UCSD-AML1 (cell line): ENCODE measurements around the gene UHMK1.
"Not testable (repeated sequence)": the region's sequence is repeated elsewhere in the genome, so short reads cannot be mapped to it uniquely, and the experiment has no call there.

Source experiments
- DNase-seq: peaks from one replicate; lab custom pipeline; 2025; ENCODE audit not compliant: unreplicated experiment; lab: John Stamatoyannopoulos, UW

Gene UHMK1, protein sequence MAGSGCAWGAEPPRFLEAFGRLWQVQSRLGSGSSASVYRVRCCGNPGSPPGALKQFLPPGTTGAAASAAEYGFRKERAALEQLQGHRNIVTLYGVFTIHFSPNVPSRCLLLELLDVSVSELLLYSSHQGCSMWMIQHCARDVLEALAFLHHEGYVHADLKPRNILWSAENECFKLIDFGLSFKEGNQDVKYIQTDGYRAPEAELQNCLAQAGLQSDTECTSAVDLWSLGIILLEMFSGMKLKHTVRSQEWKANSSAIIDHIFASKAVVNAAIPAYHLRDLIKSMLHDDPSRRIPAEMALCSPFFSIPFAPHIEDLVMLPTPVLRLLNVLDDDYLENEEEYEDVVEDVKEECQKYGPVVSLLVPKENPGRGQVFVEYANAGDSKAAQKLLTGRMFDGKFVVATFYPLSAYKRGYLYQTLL

DNA sequence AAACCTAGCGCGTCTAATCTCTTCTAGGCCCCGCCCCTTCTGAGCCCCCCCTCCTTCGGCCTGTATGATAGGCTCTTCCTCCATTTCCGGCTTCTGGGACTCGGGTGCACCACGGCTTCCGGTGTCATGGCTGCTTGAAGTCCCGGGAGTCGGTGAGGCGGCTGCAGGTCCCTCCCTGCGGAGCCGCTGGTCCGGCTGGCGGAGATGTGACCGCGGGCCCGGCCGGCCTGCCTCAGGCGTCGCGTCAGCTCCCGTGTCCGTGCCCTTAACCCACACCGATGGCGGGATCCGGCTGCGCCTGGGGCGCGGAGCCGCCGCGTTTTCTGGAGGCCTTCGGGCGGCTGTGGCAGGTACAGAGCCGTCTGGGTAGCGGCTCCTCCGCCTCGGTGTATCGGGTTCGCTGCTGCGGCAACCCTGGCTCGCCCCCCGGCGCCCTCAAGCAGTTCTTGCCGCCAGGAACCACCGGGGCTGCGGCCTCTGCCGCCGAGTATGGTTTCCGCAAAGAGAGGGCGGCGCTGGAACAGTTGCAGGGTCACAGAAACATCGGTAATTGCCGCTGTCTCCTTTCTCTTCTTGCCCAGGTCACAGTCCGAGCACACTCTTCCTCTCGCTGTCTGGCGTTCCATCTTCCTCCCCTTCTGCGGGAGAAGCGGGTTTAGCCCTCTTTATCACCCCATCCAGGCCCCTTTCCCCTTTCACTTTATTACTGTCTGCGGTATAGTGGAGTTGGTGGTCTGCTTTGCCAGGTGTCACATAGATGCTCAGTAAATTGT lies at the start of gene UHMK1:
Gene UHMK1, plus strand, starts transcription at position 96 of the 773 bp plus-strand sequence. Its CDS starts 183 bp downstream, at position 279.
- peak; percentile 85 for DNase-seq

DNA sequence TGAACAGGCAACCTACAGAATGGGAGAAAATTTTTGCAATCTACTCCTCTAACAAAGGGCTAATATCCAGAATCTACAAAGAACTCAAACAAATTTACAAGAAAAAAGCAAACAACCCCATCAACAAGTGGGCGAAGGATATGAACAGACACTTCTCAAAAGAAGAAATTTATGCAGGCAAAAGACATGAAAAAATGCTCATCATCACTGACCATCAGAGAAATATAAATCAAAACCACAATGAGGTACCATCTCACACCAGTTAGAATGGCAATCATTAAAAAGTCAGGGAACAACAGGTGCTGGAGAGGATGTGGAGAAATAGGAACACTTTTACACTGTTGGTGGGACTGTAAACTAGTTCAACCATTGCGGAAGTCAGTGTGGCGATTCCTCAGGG lies 43.3 kb upstream of the UHMK1 start:
- not testable (repeated sequence) for DNase-seq

DNA sequence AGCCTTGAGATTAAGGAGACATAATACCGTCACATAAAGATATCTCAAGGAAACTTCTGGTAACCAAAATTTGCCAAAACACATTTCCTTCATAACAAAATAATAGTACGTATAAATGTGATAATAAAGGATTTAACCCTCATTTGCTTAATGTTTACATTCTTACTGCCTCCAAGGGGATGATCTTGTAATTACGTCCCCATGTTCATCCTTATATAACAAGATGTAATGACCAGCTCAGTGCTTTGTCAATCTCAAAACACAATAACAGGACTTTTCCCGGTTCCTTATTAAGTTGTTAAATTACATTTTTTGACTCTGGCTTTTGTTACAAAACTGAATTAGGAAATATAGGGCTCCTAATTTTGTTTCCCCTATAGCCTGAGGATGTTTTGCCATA lies 41.3 kb upstream of the UHMK1 start:
- no peak for DNase-seq

DNA sequence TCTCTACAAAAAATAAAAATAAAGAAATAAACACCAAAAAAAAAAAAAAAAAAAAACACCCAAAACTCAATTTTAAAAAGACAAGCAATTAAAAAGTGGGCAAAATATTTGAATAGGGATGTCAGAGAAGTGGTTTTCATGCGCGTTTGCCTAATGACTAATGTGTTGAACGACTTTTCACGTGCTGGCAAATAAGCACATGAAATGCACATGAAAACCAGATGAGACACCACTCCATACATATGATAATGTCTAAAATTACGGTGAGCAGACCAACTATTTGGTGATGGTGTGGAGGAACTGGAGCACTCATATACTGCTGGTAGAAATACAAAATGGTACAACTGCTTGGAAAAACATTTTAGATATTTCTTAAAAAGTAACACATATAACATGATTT lies 39.4 kb upstream of the UHMK1 start:
- no peak for DNase-seq

DNA sequence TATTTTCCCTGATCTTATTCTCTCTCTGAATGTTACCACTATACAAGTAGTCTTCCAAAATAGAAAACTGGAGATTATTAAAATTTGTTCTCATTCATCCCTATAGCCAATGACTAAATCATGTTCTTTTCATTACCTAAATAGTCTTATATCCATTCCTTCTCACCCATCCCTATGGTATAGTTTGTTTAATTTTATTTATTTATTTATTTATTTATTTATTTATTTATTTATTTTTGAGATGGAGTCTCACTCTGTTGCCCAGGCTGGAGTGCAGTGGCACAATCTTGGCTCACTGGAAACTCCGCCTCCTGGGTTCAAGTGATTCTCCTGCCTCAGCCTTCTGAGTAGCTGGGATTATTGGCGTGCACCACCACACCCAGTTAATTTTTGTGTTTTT lies 35.2 kb upstream of the UHMK1 start:
- not testable (repeated sequence) for DNase-seq

DNA sequence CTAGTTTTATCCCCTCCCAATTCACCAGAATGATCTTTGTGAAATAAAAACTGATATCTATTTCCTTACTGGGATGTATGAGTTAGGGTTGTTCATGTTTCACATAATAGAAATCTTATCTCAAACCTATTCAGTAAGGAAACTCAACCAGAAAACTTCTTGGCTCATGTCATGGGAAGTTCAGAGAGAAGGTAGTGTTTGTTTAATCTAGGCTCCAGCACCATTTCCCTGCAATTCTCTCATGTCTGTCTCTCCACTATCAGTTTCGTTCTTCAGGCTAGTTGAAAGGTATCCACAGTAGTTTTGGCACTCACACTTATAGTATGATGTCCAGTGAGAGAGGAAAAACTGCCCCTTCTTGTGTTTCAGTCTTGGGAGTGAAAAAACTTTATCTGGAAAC lies 34.6 kb upstream of the UHMK1 start:
- DNase-seq = no peak

DNA sequence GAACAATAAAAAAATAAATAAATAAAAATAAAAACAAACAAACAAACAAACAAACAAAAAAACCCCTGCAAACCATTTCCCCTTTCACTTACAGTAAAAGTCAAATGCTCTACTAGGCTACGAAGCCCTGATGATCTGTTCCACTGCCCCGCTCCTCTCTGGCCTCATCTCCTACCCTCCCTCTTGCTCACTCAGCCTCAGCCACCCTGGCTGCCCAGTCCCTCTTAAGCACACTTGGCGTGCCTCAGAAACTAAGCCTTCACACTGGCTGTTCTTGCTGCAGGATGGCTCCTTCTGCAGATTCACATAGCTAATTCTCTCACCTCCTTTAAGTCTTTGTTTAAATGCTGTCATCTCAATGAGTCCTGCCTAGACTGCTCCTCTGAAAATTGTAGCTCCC lies 30.8 kb upstream of the UHMK1 start:
- no peak for DNase-seq

DNA sequence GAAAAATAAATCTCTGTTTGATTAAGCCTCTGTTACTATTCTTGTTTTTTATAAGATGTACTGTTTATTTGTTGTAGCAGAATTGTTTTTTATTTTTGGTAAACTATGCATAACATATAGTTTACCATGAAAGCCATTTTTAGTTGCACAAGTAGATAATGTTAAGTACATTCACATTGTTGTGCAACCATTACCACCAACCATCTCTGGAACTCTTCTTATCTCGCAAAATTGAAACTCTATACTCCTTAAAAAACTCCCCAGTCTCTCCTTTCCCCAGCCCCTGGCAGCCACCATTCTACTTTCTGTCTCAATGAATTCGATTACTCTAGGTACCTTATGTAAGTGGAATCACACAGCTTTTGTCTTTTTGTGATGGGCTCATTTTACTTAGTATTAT lies 27.4 kb upstream of the UHMK1 start:
- no peak for DNase-seq

DNA sequence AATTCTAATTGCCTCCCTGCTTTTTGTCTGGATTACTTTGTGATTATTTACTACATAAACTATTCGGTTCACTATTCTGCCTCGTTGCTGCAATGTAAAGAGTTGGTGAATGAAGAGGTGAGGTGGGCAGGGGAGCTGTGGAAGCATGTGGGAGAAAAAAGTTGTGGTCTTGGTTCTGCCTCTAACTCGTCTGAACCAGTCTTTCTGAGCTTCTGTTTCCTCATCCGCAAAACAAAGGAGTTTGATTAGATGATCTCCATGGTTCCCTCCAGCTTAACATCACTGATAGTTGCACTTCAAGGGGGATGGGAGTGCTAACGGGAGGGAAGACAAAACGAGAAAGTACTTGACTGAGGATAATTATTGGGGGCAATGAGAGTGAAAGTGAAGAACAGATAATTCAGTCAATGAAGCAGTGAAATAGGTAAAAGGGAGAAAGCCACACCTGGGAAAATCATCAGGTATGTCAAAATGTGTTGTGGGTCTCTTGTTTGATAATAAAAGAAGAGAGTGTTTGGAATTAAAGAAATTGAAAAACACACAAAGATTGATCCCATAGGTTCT lies 26.2 kb upstream of the UHMK1 start:
- no peak for DNase-seq

DNA sequence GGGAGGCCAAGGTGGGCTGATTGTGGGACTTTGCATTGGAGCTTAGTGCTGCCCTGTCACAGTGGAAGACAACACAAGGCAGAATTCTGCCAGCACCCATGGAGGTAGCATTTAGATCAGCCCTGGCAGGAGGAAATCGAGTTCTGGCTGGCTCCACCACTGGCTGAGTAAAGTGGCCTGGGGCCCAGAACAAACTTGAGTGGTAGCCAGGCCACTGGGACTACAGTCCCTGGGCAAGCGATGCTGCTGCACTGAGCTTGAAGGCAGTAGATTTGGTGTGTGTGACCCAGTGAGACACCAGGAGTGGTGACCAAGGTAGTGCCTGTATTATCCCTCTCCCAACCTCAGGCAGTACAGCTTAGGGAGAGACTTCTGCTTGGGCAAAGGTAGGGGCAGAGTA lies 22.5 kb upstream of the UHMK1 start:
- no peak for DNase-seq

DNA sequence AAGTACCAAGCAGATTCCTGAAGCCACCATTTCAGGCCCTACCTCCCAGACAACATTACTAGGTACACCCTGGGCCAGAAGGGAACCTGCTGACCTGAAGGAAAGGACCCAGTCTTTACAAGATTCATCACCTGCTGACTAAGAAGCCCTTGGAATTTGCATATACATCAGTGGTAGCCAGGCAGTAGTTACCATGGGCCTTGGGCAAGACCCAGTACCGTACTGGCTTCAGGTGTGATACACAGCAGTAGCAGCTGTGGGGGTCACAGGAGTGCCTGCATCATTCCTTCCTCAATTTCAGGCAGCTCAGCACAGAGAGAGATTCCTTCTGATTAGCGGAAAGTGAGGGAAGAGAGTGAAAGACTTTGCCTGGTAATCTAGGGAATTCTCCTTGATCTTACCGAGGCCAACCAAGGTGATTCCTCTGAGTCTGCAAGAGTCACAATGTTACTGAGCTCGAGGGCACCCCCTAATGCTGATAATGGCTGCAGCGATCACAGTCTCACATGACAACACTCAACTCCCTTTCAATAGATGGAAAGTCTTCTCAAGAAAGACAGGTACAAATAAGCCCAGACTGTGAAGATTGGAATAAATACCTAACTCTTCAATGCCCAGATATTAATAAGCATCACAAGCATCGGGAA lies 22.0 kb upstream of the UHMK1 start:
- no peak for DNase-seq

DNA sequence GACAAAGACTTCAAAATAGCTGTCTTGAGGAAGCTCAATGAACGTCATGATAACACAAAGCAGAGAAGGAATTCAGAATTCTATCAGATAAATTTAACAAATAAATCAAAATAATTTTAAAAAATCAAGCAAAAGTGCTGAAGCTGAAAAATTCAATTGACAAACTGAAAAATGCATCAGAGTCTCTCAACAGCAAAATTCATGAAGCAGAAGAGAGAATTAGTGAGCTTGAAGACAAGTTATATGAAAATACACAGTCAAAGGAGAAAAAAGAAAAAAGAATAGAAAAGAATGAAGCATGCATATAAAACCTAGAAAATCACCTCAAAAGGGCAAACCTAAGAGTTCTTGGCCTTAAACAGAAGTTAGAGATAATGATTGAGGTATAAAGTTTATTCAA lies 21.0 kb upstream of the UHMK1 start:
- no peak for DNase-seq

DNA sequence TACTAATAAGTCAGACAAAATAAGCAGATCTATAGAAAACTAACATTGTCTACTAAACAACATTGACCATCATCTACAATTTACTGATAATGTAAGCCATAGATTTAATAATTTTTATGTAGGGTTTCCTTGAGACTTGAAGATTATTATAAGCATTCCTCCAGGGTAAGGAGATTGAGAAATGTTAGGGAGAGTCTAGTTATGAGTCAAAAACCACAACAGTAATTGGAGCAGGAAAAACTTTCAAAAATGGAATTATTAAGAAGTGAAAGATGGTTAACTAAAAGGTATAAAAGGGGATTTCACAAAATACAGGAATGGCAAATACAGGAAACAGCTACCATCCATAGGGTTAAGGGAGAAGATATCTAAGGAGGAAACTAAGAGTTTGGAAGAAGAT lies 12.4 kb upstream of the UHMK1 start:
- no peak for DNase-seq

DNA sequence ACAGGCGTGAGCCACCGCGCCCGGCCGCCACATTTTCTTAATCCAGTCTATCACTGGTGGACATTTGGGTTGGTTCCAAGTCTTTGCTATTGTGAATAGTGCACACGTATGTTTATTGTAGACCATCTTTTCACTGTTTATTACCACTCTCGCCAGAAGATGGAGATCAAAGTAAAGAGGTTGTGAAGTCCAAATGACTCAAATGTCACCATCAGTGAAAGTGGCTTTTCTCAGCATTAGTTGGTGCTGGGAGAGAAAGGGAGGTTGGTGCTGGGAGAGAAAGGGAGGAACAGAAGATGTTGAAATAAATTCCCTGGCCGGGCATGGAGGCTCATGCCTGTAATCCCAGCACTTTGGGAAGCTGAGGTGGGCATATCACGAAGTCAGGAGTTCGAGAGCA lies 10.4 kb upstream of the UHMK1 start:
- DNase-seq = no peak

DNA sequence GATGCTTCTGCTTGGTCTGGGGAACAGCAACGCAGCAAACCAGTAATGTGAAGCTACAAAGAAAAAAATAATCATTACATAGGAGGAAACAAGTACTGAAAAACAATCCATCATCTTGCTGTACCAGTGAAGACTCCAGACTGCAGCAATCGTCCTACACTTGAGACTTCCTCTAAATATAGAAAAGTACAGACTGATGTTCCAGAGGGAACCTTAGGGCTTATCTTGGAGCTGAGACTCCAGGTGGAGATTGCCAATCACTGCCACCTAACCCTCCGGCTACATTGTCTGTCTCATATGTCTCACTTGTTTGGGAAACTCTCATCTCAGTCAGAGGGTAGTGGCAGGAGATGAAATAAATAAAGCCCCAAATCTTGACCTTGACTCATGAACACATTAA lies 9.4 kb upstream of the UHMK1 start:
- DNase-seq = no peak

DNA sequence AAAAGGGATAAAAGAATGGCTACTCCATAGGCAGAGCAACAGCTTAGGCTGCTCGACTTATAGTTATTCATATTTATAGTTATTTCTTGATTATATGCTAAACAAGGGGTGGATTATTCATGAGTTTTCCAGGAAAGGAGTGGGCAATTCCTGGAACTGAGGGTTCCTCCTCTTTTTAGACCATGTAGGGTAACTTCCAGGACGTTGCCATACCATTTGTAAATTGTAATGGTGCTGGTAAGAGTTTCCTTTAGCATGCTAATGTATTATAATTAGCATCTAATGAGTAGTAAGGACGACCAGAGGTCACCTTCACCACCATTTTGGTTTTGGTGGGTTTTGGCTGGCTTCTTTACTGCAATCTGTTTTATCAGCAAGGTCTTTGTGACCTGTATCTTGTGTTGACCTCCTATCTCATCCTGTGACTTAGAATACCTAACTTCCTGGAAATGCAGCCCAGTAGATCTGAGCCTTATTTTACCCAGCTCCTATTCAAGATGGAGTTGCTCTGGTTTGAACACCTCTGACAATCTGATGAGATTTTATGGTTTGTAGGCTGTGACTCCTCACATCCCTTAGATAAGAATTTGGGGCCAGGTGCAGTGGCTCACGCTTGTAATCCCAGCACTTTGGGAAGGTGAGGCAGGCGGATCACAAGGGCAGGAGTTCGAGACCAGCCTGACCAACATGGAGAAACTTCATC lies 1.9 kb upstream of the UHMK1 start:
- DNase-seq = not testable (repeated sequence)

DNA sequence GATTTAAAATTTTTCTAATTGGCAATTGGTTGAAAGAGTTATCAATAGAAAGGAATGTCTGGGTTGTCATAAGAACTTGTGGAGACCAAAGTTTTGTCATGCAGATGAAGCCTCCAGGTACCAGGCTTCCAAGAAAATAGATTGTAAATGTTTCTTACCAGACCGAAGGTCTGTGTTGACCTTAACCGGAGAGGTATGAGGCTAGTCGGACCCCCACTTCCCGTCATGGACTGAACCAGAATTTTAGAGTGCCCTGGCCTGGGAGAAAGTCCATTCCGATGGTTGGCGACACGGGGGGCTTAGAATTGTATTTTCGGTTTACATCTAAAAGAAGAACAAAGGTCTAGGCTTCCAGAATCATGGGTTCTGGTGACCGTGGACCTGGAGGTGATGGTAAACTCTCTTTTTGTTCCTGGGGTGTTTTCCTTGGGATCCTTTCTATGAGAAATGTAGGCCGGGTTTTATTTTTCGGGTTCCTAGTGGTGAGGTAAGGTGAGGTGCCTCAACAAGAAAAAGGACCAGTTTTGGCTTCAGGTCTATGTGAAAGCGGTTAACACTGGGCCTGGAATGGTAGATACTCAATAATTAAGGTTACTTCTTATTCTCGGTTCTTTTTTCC lies 405 bp upstream of the UHMK1 start:
- no peak for DNase-seq

DNA sequence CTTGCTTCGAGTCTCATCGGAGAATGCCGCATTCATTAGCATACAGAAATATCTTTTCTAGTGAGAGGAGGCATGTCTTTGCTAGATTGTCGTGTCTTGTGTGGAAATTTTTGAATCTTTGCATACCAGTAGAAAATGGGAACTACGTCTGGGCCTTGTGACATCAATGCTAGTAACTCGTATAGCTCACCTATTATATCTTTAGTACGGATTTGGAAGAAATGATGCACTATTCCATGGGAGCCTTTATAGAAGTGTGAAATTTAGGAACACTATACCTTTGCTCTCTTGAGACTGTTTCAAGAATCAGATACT lies 835 bp downstream of the UHMK1 start:
- no peak for DNase-seq

DNA sequence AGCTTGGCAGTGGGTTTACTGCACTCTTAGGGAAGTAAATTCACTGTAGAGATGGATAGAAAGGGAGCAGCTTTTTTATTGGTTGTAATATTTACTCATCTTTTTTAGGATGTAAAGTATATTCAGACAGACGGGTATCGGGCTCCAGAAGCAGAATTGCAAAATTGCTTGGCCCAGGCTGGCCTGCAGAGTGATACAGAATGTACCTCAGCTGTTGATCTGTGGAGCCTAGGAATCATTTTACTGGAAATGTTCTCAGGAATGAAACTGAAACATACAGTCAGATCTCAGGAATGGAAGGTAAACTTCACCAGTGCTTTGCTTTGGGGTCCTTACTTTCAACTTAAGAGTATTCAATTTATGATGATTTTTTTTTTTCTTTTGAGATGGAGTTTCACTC lies 3.2 kb downstream of the UHMK1 start:
- no peak for DNase-seq

DNA sequence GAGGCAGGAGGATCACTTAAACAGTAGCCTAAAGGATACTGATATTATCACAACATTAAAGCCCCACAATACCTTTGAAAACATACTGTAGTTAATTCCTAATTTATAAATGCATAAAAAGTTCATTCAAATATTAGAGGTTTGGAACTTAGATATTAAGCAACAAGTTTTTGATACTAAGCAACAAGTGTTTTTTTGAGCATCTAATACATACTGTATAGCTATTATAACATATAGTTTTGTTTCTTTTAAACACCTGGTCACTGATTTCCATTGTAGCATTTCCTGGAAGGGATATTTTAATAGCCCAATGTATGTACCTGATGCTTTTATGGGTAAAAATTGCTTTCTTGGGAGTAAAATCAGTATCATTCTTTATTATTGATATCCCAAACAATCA lies 4.5 kb downstream of the UHMK1 start:
- DNase-seq = no peak

DNA sequence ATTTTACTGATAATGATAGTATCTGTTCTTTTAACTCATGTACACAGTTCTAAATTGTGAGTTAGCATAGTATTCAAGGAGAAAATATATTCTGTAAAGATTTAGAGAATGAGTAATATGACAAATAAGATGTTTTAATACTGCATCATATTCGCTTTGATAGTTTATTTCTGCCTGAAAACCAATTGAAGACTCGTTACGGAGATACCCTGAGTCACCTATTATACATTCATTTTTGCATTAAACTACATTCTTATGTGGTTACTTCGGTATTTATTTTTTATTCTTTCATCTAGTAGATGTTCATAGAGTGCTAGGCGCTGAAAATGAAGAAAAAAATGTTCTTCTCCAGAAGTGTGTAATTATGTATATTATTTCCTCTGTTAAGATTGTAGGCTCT lies 5.3 kb downstream of the UHMK1 start:
- no peak for DNase-seq
